IMR-90 (cell line): Measurements from ENCODE around the gene XPR1. TPM values are rescaled to one million over a fixed set of nuclear protein-coding genes. Genes with fewer than 3 reads are reported as not detected.

Experiments
- ATAC-seq: fragments of 200-7000 bp; cut with Tn5 transposase; 2 replicates; pipeline ENCODE4 v1.9.1; 2020; ENCODE audit warnings: low read depth, mild to moderate bottlenecking, moderate library complexity
- BruUV-seq: library from RNA; stranded (reverse); fragments of 400-500 nt; replicated peaks from 2 replicates; lab custom pipeline; 2021; lab: Mats Ljungman, UMichigan
- CTCF ChIA-PET: fragments of 300-600 bp; formaldehyde crosslinking; extraction: SDS; loops from one replicate; lab custom pipeline; 2021; ENCODE audit warnings: antibody characterized with exemption; lab: Yijun Ruan, JAX
- POLR2A ChIA-PET: fragments of 300-600 bp; sonication (Branson Sonifier 250); formaldehyde crosslinking; loops from one replicate; lab custom pipeline; 2022; ENCODE audit warnings: antibody characterized with exemption; ENCODE audit not compliant: unreplicated experiment; lab: Charles Lee
- DNase-seq: peaks from one replicate; pipeline ENCODE4 v3.0.0; 2013
- H2AFZ ChIP-seq: replicated peaks from 2 replicates; pipeline ENCODE3; 2013; ENCODE audit warnings: low read length, mild to moderate bottlenecking; ENCODE audit not compliant: poor library complexity
- H2AK5ac ChIP-seq: 2 replicates; pipeline ENCODE4 v1.6.1; 2013; ENCODE audit warnings: low read depth, low read length, inconsistent platforms
- H2AK9ac ChIP-seq: replicated peaks from 2 replicates; pipeline ENCODE3; 2013; ENCODE audit warnings: mild to moderate bottlenecking, low read depth, low read length, moderate library complexity; ENCODE audit not compliant: poor library complexity
- H2BK120ac ChIP-seq: 2 replicates; pipeline ENCODE4 v1.6.1; 2013; ENCODE audit warnings: low read depth, low read length, inconsistent platforms
- H2BK15ac ChIP-seq: 3 replicates; pipeline ENCODE4 v1.6.1; 2013; ENCODE audit warnings: low read depth, low read length, inconsistent platforms
- H2BK20ac ChIP-seq: 2 replicates; pipeline ENCODE4 v1.6.1; 2013; ENCODE audit warnings: low read depth, mild to moderate bottlenecking, inconsistent platforms, low read length, moderate library complexity
- H2BK5ac ChIP-seq: 2 replicates; pipeline ENCODE4 v1.6.1; 2013; ENCODE audit warnings: mild to moderate bottlenecking, low read depth, low read length, inconsistent platforms; ENCODE audit not compliant: poor library complexity, severe bottlenecking
- H3K14ac ChIP-seq: replicated peaks from 2 replicates; pipeline ENCODE4 v1.6.1; 2013; ENCODE audit warnings: low read depth, low read length, inconsistent platforms
- H3K18ac ChIP-seq: 2 replicates; pipeline ENCODE4 v1.6.1; 2013; ENCODE audit warnings: low read depth, low read length, control low read depth
- H3K23ac ChIP-seq: 2 replicates; pipeline ENCODE4 v1.6.1; 2013; ENCODE audit warnings: low read depth, low read length, inconsistent platforms
- H3K27ac ChIP-seq: 2 replicates; pipeline ENCODE4 v1.5.1; 2013; ENCODE audit warnings: mild to moderate bottlenecking, control low read depth, low read length; ENCODE audit not compliant: insufficient read depth
- H3K27me3 ChIP-seq: 2 replicates; pipeline ENCODE4 v1.6.1; 2013; ENCODE audit warnings: low read length; ENCODE audit not compliant: control insufficient read depth, insufficient read depth
- H3K36me3 ChIP-seq: 2 replicates; pipeline ENCODE4 v1.6.1; 2013; ENCODE audit warnings: low read length, mixed read lengths; ENCODE audit not compliant: control insufficient read depth, insufficient read depth
- H3K4ac ChIP-seq: 2 replicates; pipeline ENCODE4 v1.6.1; 2013; ENCODE audit warnings: low read depth, low read length, inconsistent platforms
- H3K4me1 ChIP-seq: 2 replicates; pipeline ENCODE4 v1.6.1; 2013; ENCODE audit warnings: low read length, mixed read lengths; ENCODE audit not compliant: control insufficient read depth, insufficient read depth
- H3K4me2 ChIP-seq: 2 replicates; pipeline ENCODE4 v1.6.1; 2013; ENCODE audit warnings: low read depth, mild to moderate bottlenecking, control low read depth, low read length, moderate library complexity
- H3K4me3 ChIP-seq: 2 replicates; pipeline ENCODE4 v1.5.1; 2013; ENCODE audit warnings: low read depth, mild to moderate bottlenecking, control low read depth, low read length, moderate library complexity; ENCODE audit not compliant: insufficient read depth
- H3K56ac ChIP-seq: 2 replicates; pipeline ENCODE4 v1.6.1; 2013; ENCODE audit warnings: low read length, inconsistent platforms; ENCODE audit not compliant: insufficient read depth; ENCODE audit errors: extremely low read depth
- H3K79me1 ChIP-seq, 2 experiments: 2 replicates each; pipeline ENCODE4 v1.6.1; 2013; ENCODE audit warnings: low read length in 2 of 2, inconsistent platforms in 1 of 2, low read depth in 1 of 2
- H3K9ac ChIP-seq: 2 replicates; pipeline ENCODE4 v1.6.1; 2013; ENCODE audit warnings: low read depth, low read length, control low read depth
- H3K9me1 ChIP-seq: 2 replicates; pipeline ENCODE4 v1.6.1; 2013; ENCODE audit warnings: low read length, inconsistent platforms; ENCODE audit not compliant: insufficient read depth
- H3K9me3 ChIP-seq: 2 replicates; pipeline ENCODE4 v1.6.1; 2013; ENCODE audit warnings: low read length; ENCODE audit not compliant: control insufficient read depth, insufficient read depth
- H4K20me1 ChIP-seq: 2 replicates; pipeline ENCODE4 v1.6.1; 2013; ENCODE audit warnings: low read length, inconsistent platforms; ENCODE audit not compliant: insufficient read depth
- H4K5ac ChIP-seq: 2 replicates; pipeline ENCODE4 v1.6.1; 2013; ENCODE audit warnings: mild to moderate bottlenecking, low read depth, low read length, control low read depth
- H4K8ac ChIP-seq, 2 experiments: 2 replicates each; pipeline ENCODE4 v1.6.1; 2013; ENCODE audit warnings: low read depth in 2 of 2, low read length in 2 of 2, control low read depth in 1 of 2, inconsistent platforms in 1 of 2
- H4K91ac ChIP-seq: 2 replicates; pipeline ENCODE4 v1.6.1; 2013; ENCODE audit warnings: low read depth, low read length, inconsistent platforms; ENCODE audit not compliant: insufficient read depth
- FOS ChIP-seq: fragments of 150-350 bp; IDR thresholded peaks from 2 replicates; pipeline ENCODE4 v1.6.1; 2016; ENCODE audit warnings: low read depth, low read length
- MAFK ChIP-seq: IDR thresholded peaks from 2 replicates; pipeline ENCODE4 v1.6.1; 2012; ENCODE audit warnings: low read depth, low read length, improper control_type of control experiment
- POLR2A ChIP-seq: IDR thresholded peaks from 2 replicates; pipeline ENCODE4 v1.6.1; 2012; ENCODE audit warnings: mild to moderate bottlenecking, low read depth, low read length
- RFX5 ChIP-seq: IDR thresholded peaks from 2 replicates; pipeline ENCODE4 v1.8.0; 2012; ENCODE audit warnings: low read depth, mild to moderate bottlenecking, low read length, moderate library complexity
- WGBS, 2 experiments: methylation state at CpG; one replicate each; pipeline versions ENCODE4 v1.1.5 to v1.1.7; 2013; ENCODE audit warnings: missing lambda C conversion rate in 2 of 2; ENCODE audit not compliant: insufficient read length in 1 of 2; ENCODE audit errors: extremely low coverage in 2 of 2; 5-methylcytosine and 5-hydroxymethylcytosine counted together
- dilution Hi-C: fragments of 300-500 bp; cut with HindIII; formaldehyde crosslinking; loops from one replicate; pipeline ENCODE4 v1.14.3; 2018; ENCODE audit warnings: low sequenced_read_pairs; ENCODE audit not compliant: unreplicated experiment
- in situ Hi-C: fragments of 300-500 bp; cut with MboI; formaldehyde crosslinking; loops from 3 replicates; pipeline ENCODE4 v1.14.3; 2019; ENCODE audit warnings: low sequenced_read_pairs, inconsistent platforms, mixed read lengths
- intact Hi-C: fragments of 100-400 bp; cut with micrococcal nuclease; formaldehyde crosslinking; loops from 2 replicates; pipeline ENCODE4 v1.10.0; 2022
- polyA plus RNA-seq, 3 experiments: library from polyadenylated mRNA; depleted of rRNA; stranded (reverse); fragments of >200 nt; gene quantifications; 2 replicates each; pipeline ENCODE4 v1.2.3, GENCODE V29; 2012; ENCODE audit warnings: low replicate concordance in 1 of 3
- total RNA-seq: library from RNA; depleted of rRNA; stranded (reverse); fragments of >200 nt; gene quantifications from 2 replicates; pipeline ENCODE4 v1.2.3, GENCODE V29; 2012

Gene XPR1
- total and polyA plus RNA-seq, 2 of the 4 experiments (the other 2 are of a cell fraction): 11.8 to 25.1 TPM

GRCh38 chr1:180908074-180908765 is 276.4 kb downstream of the XPR1 start:
- H3K27me3 ChIP-seq: no peaks in the 10 kb centered on the region
- CTCF ChIA-PET: no interaction called here

More at GRCh38 chr1:180908074-180908765, 276.4 kb downstream of the XPR1 start:
- Histone ChIP-seq H3K4me1 (peaks cover 5% of the 10 kb centered on the region), H4K91ac (no peak overlapping the region), H3K9ac (no peak overlapping the region), H3K14ac (no peak overlapping the region), H2BK120ac (no peak overlapping the region), H4K5ac (no peak overlapping the region), H2BK5ac (no peak overlapping the region), H2BK20ac (no peak overlapping the region), H3K4ac (no peak overlapping the region), H3K9me3 (no peaks in the 10 kb centered on the region), H3K4me3 (no peak overlapping the region), H2AK9ac (no peak overlapping the region), H3K79me1 (peaks cover 3 to 16% of the 10 kb centered on the region in 2 experiments; a peak in 3 of 4 replicates), H3K4me2 (no peak overlapping the region), H3K23ac (no peak overlapping the region; the same call in 1 of the 2 replicates), H2BK15ac (no peak overlapping the region), H3K9me1 (peaks cover 3% of the 10 kb centered on the region; the same call in 1 of the 2 replicates), H2AFZ (peak overlapping the region; percentile 35), H2AK5ac (no peak overlapping the region), H3K56ac (no peak overlapping the region), H3K36me3 (no peaks in the 10 kb centered on the region), H3K18ac (no peak overlapping the region), H4K8ac (no peak overlapping the region), H4K20me1 (no peaks in the 10 kb centered on the region), H3K27ac (no peak overlapping the region)
- dilution Hi-C loops: no loop called here
- intact Hi-C loops: no loop called here
- in situ Hi-C loops: no loop called here
- no peak for ATAC-seq
- 83% methylated on average over 3 of the region's 15 CpGs; no CpG with 5 or more reads in 1 of the 2 experiments for WGBS, 2 experiments
- POLR2A ChIA-PET: no interaction called here
- no peak for DNase-seq
- BruUV-seq: no TSS peak
- TF ChIP-seq POLR2A (no peak), MAFK (no peak), FOS (no peak), RFX5 (no peak)
